ENCODE results near the gene GRAMD1A.
"Not testable (repeated sequence)": the region's sequence is repeated elsewhere in the genome, so short reads cannot be mapped to it uniquely, and the experiment has no call there.

Gene GRAMD1A

DNA sequence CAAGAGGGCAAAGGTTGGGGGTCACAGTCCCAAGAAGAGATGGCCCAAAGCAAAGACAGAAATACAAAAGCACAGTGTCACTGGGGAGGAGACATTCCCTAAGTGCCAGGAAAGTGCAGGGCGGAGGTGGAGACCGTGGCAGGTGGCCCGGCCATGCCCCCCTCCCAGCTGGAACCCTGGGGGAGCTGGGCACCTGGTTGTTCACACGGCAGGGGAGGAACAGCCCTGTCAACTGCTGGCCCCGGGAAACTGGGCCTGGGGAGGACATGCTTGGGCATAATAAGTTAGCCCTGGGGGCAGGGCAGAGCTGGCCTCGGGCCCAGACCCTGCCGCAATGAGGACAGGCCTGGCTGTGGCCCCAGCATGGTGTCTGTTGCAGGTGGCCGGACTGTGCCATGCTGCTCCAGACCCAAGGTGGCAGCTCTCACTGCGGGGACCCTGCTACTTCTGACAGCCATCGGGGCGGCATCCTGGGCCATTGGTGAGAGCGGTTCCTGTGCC is 48.8 kb downstream of the GRAMD1A start:
- ATAC-seq (ENCODE audit: low read depth): no peak; the same call in 2 of the 3 replicates

DNA sequence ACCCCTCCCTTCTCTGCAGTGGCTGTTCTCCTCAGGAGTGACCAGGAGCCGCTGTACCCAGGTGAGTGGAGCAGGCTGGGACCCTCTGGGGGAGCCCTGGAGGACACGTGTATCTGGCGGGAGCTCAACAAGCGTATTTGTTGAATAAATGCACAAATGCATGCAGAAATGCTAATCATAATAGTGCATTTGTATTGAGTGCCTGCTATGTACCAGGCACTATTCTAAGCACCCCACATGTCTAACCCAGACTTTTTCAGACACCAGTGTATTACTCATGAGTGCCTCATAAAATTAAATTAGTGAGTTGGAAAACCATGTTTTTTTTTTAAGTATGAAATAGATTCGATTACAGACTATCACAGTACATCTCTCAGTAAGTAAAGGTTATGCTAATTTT is 49.3 kb downstream of the GRAMD1A start:
- no peaks in the 10 kb centered on the region for H3K36me3 ChIP-seq (ENCODE audit: low read depth)

More for the DNA sequence above, 48.8 kb downstream of the GRAMD1A start:
- Histone ChIP-seq H3K4me3 (ENCODE audit: severe bottlenecking) (no peak overlapping the region), H3K9me3 (ENCODE audit: severe bottlenecking) (no peaks in the 10 kb centered on the region), H3K36me3 (ENCODE audit: low read depth) (no peaks in the 10 kb centered on the region), H3K27ac (ENCODE audit: poor library complexity, severe bottlenecking) (no peak overlapping the region), H3K4me1 (ENCODE audit: insufficient read depth, poor library complexity, severe bottlenecking) (no peaks in the 10 kb centered on the region), H3K27me3 (ENCODE audit: insufficient read depth, poor library complexity, severe bottlenecking) (no peaks in the 10 kb centered on the region)
- TF ChIP-seq, protein P1, sequence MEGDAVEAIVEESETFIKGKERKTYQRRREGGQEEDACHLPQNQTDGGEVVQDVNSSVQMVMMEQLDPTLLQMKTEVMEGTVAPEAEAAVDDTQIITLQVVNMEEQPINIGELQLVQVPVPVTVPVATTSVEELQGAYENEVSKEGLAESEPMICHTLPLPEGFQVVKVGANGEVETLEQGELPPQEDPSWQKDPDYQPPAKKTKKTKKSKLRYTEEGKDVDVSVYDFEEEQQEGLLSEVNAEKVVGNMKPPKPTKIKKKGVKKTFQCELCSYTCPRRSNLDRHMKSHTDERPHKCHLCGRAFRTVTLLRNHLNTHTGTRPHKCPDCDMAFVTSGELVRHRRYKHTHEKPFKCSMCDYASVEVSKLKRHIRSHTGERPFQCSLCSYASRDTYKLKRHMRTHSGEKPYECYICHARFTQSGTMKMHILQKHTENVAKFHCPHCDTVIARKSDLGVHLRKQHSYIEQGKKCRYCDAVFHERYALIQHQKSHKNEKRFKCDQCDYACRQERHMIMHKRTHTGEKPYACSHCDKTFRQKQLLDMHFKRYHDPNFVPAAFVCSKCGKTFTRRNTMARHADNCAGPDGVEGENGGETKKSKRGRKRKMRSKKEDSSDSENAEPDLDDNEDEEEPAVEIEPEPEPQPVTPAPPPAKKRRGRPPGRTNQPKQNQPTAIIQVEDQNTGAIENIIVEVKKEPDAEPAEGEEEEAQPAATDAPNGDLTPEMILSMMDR (IDR thresholded peaks at IDR 0.05; ENCODE audit: poor library complexity, severe bottlenecking): no peak
- no peak for DNase-seq (ENCODE audit: low spot score)

DNA sequence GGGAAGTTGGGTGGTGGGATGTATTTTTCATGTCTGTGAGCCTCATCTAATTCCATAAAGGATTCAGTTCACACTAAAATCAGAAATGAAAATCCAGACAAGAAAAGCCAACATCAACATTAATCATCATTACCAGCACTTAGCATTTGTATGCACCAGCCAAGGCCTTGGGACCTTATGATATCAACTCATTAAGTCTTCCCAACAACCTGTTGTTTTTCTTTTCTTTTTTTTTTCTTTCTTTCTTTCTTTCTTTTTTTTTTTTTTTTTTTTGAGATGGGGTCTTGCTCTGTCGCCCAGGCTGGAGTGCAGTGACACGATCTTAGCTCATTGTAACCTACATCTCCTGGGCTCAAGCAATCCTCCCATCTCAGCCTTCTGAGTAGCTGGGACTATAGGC is 50.5 kb downstream of the GRAMD1A start:
- DNase-seq (ENCODE audit: low spot score); H3K4me1 ChIP-seq (ENCODE audit: insufficient read depth, poor library complexity, severe bottlenecking); H3K9me3 ChIP-seq (ENCODE audit: severe bottlenecking); ATAC-seq (ENCODE audit: low read depth); H3K27me3 ChIP-seq (ENCODE audit: insufficient read depth, poor library complexity, severe bottlenecking); H3K27ac ChIP-seq (ENCODE audit: poor library complexity, severe bottlenecking); H3K36me3 ChIP-seq (ENCODE audit: low read depth); H3K4me3 ChIP-seq (ENCODE audit: severe bottlenecking): not testable (repeated sequence)

More for the DNA sequence above, 49.3 kb downstream of the GRAMD1A start:
- DNase-seq (ENCODE audit: low spot score) (no peak), ATAC-seq (ENCODE audit: low read depth) (no peak; the same call in 2 of the 3 replicates)
- TF ChIP-seq, protein P1 (IDR thresholded peaks at IDR 0.05; ENCODE audit: poor library complexity, severe bottlenecking): no peak
- H3K27ac ChIP-seq (ENCODE audit: poor library complexity, severe bottlenecking): no peak overlapping the region
- no peak overlapping the region for H3K4me3 ChIP-seq (ENCODE audit: severe bottlenecking)
- no peaks in the 10 kb centered on the region for H3K4me1 ChIP-seq (ENCODE audit: insufficient read depth, poor library complexity, severe bottlenecking)
- H3K9me3 ChIP-seq (ENCODE audit: severe bottlenecking): no peaks in the 10 kb centered on the region
- no peaks in the 10 kb centered on the region for H3K27me3 ChIP-seq (ENCODE audit: insufficient read depth, poor library complexity, severe bottlenecking)

DNA sequence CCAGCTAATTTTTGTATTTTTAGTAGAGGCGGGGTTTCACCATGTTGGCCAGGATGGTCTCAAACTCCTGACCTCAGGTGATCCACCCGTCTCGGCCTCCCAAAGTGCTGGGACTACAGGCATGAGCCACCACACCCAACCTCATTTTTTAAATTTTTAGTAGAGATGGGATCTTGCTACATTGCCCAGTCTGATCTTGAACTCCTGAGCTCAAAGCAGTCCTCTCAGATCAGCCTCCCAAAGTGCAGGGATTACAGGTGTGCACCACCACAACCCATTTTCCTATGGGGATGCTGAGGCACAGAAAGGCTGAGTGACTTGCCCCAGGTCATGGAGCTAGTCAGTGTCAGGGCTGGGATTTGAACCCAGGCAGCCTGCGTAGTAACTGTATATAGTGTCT is 51.1 kb downstream of the GRAMD1A start:
- not testable (repeated sequence) for H3K27ac ChIP-seq (ENCODE audit: poor library complexity, severe bottlenecking); H3K4me1 ChIP-seq (ENCODE audit: insufficient read depth, poor library complexity, severe bottlenecking); H3K9me3 ChIP-seq (ENCODE audit: severe bottlenecking); ATAC-seq (ENCODE audit: low read depth); H3K36me3 ChIP-seq (ENCODE audit: low read depth); H3K27me3 ChIP-seq (ENCODE audit: insufficient read depth, poor library complexity, severe bottlenecking); H3K4me3 ChIP-seq (ENCODE audit: severe bottlenecking); DNase-seq (ENCODE audit: low spot score)

DNA sequence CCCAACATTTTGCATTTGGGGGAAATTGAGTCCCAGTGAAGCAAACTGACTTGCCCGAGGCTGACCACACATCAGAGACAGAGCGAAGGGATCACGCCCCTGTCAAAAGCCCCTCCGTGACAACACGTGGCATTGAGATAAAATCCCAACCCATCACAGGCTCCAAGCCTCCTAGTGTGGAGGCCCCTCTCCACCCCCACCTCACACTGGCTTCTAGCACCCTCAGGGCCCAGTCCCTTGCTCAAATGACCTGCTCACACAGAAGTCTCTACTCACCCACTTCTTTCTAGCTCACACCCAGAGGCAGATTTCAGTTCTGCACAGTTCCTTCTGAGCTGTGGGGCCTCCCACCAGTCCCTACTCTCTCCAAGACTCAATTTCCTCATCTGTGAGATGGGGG is 51.7 kb downstream of the GRAMD1A start:
- Histone ChIP-seq H3K27ac (ENCODE audit: poor library complexity, severe bottlenecking) (no peak overlapping the region), H3K4me1 (ENCODE audit: insufficient read depth, poor library complexity, severe bottlenecking) (no peaks in the 10 kb centered on the region)

More for the DNA sequence above, 51.7 kb downstream of the GRAMD1A start:
- H3K36me3 ChIP-seq (ENCODE audit: low read depth): no peaks in the 10 kb centered on the region
- TF ChIP-seq, protein P1 (IDR thresholded peaks at IDR 0.05; ENCODE audit: poor library complexity, severe bottlenecking): no peak
- no peak overlapping the region for H3K4me3 ChIP-seq (ENCODE audit: severe bottlenecking)
- no peaks in the 10 kb centered on the region for H3K27me3 ChIP-seq (ENCODE audit: insufficient read depth, poor library complexity, severe bottlenecking)
- no peaks in the 10 kb centered on the region for H3K9me3 ChIP-seq (ENCODE audit: severe bottlenecking)
- ATAC-seq (ENCODE audit: low read depth) (no peak), DNase-seq (ENCODE audit: low spot score) (no peak)

Measured in RWPE2 (cell line).